SU-DHL-6 (cell line): ENCODE measurements around the gene CDH1.

Experiments used
- H2AFZ ChIP-seq: fragments of 200-600 bp; sonication (generic); 2 replicates; pipeline ENCODE4 v1.6.1; 2014; ENCODE audit warnings: low read depth, mild to moderate bottlenecking, moderate library complexity, mixed read lengths, antibody characterized with exemption, low read length; ENCODE audit not compliant: severe bottlenecking
- H3F3A ChIP-seq: fragments of 200-600 bp; shearing (Covaris generic); 2 replicates; pipeline ENCODE4 v1.6.0; 2016; ENCODE audit warnings: antibody characterized with exemption, mild to moderate bottlenecking; ENCODE audit not compliant: insufficient read depth
- H3K27ac ChIP-seq: fragments of 200-600 bp; sonication (generic); 2 replicates; pipeline ENCODE4 v1.5.1; 2016; ENCODE audit warnings: low read depth, mild to moderate bottlenecking, low read length, moderate library complexity, mixed read lengths
- H3K27me3 ChIP-seq: fragments of 200-600 bp; sonication (generic), shearing (Covaris generic); 2 replicates; pipeline ENCODE4 v1.6.0; 2014; ENCODE audit warnings: mild to moderate bottlenecking, low read length
- H3K36me3 ChIP-seq: fragments of 200-600 bp; sonication (generic); 2 replicates; pipeline ENCODE4 v1.6.1; 2014; ENCODE audit warnings: mild to moderate bottlenecking, low read length, mixed read lengths
- H3K4me2 ChIP-seq: fragments of 300-600, 200-600 bp; shearing (Covaris generic), sonication (generic); 2 replicates; pipeline ENCODE4 v1.6.0; 2014; ENCODE audit warnings: low read length, low read depth, mild to moderate bottlenecking; ENCODE audit not compliant: poor library complexity, severe bottlenecking
- H3K4me3 ChIP-seq: fragments of 200-600 bp; sonication (generic); 2 replicates; pipeline ENCODE4 v1.5.1; 2014; ENCODE audit warnings: antibody characterized with exemption, low read length, mild to moderate bottlenecking, mixed read lengths; ENCODE audit not compliant: insufficient read depth, poor library complexity, severe bottlenecking
- H3K79me2 ChIP-seq: fragments of 200-600 bp; sonication (generic); 2 replicates; pipeline ENCODE4 v1.6.1; 2014; ENCODE audit warnings: mild to moderate bottlenecking, low read length, moderate library complexity; ENCODE audit not compliant: insufficient read depth
- H3K9ac ChIP-seq: fragments of 200-600 bp; sonication (generic); 2 replicates; pipeline ENCODE4 v1.7.0; 2014; ENCODE audit warnings: mild to moderate bottlenecking, low read length
- H3K9me2 ChIP-seq: fragments of 200-600 bp; sonication (generic); replicated peaks from 2 replicates; pipeline ENCODE4 v1.6.1; 2014; ENCODE audit warnings: low read length; ENCODE audit not compliant: insufficient read depth
- H3K9me3 ChIP-seq: fragments of 200-600 bp; sonication (generic); 2 replicates; pipeline ENCODE4 v1.6.1; 2014; ENCODE audit warnings: low read length, mixed read lengths; ENCODE audit not compliant: insufficient read depth
- H4K20me1 ChIP-seq: fragments of 200-600 bp; sonication (generic); 2 replicates; pipeline ENCODE4 v1.6.1; 2014; ENCODE audit warnings: low read depth, mild to moderate bottlenecking, antibody characterized with exemption, low read length, moderate library complexity, mixed read lengths
- EZH2phosphoT487 ChIP-seq: fragments of 200-600 bp; sonication (generic), shearing (Covaris generic); conservative IDR thresholded peaks from 2 replicates; pipeline ENCODE4 v1.6.1; 2018; ENCODE audit warnings: mild to moderate bottlenecking, antibody characterized with exemption, low read length, moderate library complexity, mixed read lengths
- TF ChIP-seq, protein P1 (sequence below): fragments of 200-600 bp; sonication (generic); IDR thresholded peaks from one replicate; pipeline ENCODE4 v1.5.1; 2017; ENCODE audit warnings: antibody characterized with exemption, mild to moderate bottlenecking, low read length, moderate library complexity; ENCODE audit not compliant: insufficient read depth, poor library complexity, severe bottlenecking

Gene CDH1

DNA sequence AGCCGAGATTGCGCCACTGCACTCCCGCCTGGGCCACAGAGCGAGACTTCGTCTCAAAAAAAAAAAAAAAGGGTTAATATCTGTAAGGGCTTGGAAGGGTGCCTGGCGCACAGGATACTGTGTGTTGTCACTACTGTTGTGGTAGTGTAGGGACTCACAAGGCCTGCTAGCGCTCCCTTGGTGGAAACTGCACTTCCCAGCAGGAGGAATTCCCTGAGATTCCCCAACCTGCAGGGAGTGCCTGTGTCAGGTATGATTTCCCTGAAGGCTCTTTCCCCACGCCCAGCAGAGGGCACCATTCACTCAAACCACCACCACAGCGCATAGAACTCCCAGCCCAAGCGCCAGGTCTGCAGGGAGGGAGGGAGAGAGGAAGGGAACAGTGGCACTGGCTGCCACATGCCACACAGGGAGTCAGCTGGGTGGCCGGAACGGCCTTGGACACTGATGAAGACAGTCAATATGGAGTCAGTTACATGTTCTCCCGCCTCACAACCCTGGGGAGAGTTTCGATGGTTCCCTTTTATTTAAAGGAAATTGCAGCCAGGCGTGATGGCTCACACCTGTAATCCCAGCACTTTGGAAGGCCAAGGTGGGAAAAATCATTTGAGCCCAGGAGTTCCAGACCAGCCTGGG is 32.7 kb upstream of the CDH1 start:
- H3K79me2 ChIP-seq, result no peaks in the 10 kb centered on the region
- no peaks in the 10 kb centered on the region for H4K20me1 ChIP-seq
- H3K9ac ChIP-seq, result no peak overlapping the region
- H3K27ac ChIP-seq, result no peak overlapping the region
- H3F3A ChIP-seq, result no peaks in the 10 kb centered on the region
- H2AFZ ChIP-seq, result no peak overlapping the region
- H3K9me3 ChIP-seq, result no peaks in the 10 kb centered on the region
- no peaks in the 10 kb centered on the region for H3K27me3 ChIP-seq
- H3K36me3 ChIP-seq, result no peaks in the 10 kb centered on the region
- no peak overlapping the region for H3K4me3 ChIP-seq
- TF ChIP-seq, protein P1, sequence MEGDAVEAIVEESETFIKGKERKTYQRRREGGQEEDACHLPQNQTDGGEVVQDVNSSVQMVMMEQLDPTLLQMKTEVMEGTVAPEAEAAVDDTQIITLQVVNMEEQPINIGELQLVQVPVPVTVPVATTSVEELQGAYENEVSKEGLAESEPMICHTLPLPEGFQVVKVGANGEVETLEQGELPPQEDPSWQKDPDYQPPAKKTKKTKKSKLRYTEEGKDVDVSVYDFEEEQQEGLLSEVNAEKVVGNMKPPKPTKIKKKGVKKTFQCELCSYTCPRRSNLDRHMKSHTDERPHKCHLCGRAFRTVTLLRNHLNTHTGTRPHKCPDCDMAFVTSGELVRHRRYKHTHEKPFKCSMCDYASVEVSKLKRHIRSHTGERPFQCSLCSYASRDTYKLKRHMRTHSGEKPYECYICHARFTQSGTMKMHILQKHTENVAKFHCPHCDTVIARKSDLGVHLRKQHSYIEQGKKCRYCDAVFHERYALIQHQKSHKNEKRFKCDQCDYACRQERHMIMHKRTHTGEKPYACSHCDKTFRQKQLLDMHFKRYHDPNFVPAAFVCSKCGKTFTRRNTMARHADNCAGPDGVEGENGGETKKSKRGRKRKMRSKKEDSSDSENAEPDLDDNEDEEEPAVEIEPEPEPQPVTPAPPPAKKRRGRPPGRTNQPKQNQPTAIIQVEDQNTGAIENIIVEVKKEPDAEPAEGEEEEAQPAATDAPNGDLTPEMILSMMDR, result peak; percentile 75
- no peak for TF ChIP-seq EZH2phosphoT487
- H3K9me2 ChIP-seq, result no peaks in the 10 kb centered on the region
- no peak overlapping the region for H3K4me2 ChIP-seq

DNA sequence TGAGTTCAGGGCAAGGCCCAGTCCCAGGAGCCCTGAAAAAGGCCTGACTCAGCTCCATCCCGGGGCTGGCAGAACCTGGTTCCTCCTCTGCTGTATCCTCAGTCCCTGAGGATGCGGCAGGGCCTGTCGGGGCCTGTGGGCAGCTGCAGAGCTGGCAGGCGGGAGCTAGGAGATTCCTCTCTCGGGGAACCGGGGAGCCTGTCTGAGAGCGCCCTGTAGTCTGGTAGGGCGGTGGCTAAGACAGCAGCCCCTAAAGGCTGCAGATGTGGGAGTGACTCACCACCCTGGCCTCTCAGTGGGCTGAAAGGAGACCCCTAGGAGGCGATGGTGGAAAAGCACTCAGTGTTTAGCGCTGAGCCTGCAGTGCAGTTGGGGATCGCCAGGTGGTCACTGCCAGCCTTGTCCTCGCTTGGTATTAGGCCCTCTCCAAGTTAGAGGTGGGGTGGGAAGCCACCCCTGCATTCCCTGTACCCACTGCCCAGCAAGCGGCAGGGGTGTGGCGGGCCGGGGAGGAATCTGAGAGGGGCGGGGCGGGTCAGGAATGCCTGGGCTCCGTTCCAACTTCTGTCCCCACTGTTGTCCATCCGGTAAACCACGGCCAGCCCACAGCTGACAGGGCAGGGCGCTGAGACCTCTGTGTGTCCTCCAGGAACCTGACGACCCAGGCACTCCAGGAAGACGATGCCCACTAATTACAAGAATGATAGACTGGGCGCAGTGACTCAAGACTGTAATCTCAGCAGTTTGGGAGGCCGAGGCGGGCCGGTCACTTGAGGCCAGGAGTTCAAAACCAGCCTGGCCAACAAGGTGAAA is 29.5 kb upstream of the CDH1 start:
- Histone ChIP-seq H3K4me3 (no peak overlapping the region), H3K9me2 (no peaks in the 10 kb centered on the region), H3K9me3 (no peaks in the 10 kb centered on the region), H3F3A (no peaks in the 10 kb centered on the region), H3K27ac (no peak overlapping the region), H3K36me3 (no peaks in the 10 kb centered on the region), H3K9ac (no peak overlapping the region), H3K4me2 (no peak overlapping the region), H3K79me2 (no peaks in the 10 kb centered on the region), H3K27me3 (no peaks in the 10 kb centered on the region), H2AFZ (no peak overlapping the region), H4K20me1 (no peaks in the 10 kb centered on the region)
- no peak for TF ChIP-seq EZH2phosphoT487
- TF ChIP-seq, protein P1, result no peak

DNA sequence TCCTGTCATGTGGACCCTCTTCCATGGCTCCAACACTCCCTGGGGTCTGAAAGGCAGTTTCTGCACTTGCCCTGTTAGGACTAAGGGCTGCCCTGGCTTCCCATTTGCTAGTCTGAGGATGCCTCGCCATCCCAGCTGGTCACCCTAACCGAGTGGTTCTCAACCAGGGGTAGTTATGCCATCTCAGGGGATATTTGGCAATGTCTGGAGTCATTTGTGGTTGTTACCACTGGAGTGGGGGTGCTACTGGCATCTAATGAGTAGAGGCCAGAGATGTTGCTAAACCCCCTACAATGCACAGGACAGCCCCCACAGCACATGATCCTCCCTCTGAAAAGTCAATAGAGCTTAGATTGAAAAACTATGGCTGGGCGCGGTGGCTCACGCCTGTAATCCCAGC is 26.9 kb upstream of the CDH1 start:
- H3K9me2 ChIP-seq, result no peaks in the 10 kb centered on the region
- H3K79me2 ChIP-seq, result no peaks in the 10 kb centered on the region
- H3F3A ChIP-seq, result no peaks in the 10 kb centered on the region
- H3K4me2 ChIP-seq, result no peak overlapping the region
- no peak overlapping the region for H3K9ac ChIP-seq
- H3K36me3 ChIP-seq, result no peaks in the 10 kb centered on the region
- H3K9me3 ChIP-seq, result no peaks in the 10 kb centered on the region
- TF ChIP-seq EZH2phosphoT487, result no peak
- TF ChIP-seq, protein P1, result no peak
- H4K20me1 ChIP-seq, result no peaks in the 10 kb centered on the region
- H2AFZ ChIP-seq, result no peak overlapping the region
- H3K4me3 ChIP-seq, result no peak overlapping the region
- H3K27me3 ChIP-seq, result no peaks in the 10 kb centered on the region
- no peak overlapping the region for H3K27ac ChIP-seq
